ENCODE results near the gene OR51M1. TPM values are rescaled to one million over a fixed set of nuclear protein-coding genes. Genes with fewer than 3 reads are reported as not detected.
"Not testable (repeated sequence)": the region's sequence is repeated elsewhere in the genome, so short reads cannot be mapped to it uniquely, and the experiment has no call there.

The OR51M1 gene
- total RNA-seq, 1 donor from 2014 or later, result not detected

- H3K27me3 Mint-ChIP-seq (ENCODE audit: unreplicated experiment), result peaks cover 34% of the 10 kb centered on the region
- H3K4me1 Mint-ChIP-seq (ENCODE audit: unreplicated experiment), result no peaks in the 10 kb centered on the region
- no peaks in the 10 kb centered on the region for H3K9me3 Mint-ChIP-seq (ENCODE audit: unreplicated experiment)
- TF ChIP-seq, protein P1, sequence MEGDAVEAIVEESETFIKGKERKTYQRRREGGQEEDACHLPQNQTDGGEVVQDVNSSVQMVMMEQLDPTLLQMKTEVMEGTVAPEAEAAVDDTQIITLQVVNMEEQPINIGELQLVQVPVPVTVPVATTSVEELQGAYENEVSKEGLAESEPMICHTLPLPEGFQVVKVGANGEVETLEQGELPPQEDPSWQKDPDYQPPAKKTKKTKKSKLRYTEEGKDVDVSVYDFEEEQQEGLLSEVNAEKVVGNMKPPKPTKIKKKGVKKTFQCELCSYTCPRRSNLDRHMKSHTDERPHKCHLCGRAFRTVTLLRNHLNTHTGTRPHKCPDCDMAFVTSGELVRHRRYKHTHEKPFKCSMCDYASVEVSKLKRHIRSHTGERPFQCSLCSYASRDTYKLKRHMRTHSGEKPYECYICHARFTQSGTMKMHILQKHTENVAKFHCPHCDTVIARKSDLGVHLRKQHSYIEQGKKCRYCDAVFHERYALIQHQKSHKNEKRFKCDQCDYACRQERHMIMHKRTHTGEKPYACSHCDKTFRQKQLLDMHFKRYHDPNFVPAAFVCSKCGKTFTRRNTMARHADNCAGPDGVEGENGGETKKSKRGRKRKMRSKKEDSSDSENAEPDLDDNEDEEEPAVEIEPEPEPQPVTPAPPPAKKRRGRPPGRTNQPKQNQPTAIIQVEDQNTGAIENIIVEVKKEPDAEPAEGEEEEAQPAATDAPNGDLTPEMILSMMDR (IDR thresholded peaks at IDR 0.05), result no peak
- H3K27ac Mint-ChIP-seq (ENCODE audit: unreplicated experiment), result no peak within 1 kb of the TSS
- no peaks in the 10 kb centered on the region for H3K36me3 Mint-ChIP-seq (ENCODE audit: unreplicated experiment)
- H3K4me3 Mint-ChIP-seq (ENCODE audit: unreplicated experiment), result no peak within 1 kb of the TSS
- DNase-seq (ENCODE audit: extremely low spot score, unreplicated experiment), result no peak
Observed at GRCh38 chr11:5343474-5344335, 39.9 kb upstream of the OR51M1 start, which contains the start of gene OR51B5. Gene OR51B5 (minus strand): TSS chr11:5343524. CDS start chr11:5343524, 0 bp downstream.

- Mint-ChIP-seq H3K27me3 (ENCODE audit: unreplicated experiment) (peaks cover 39% of the 10 kb centered on the region), H3K27ac (ENCODE audit: unreplicated experiment) (no peak overlapping the region), H3K4me1 (ENCODE audit: unreplicated experiment) (no peaks in the 10 kb centered on the region), H3K9me3 (ENCODE audit: unreplicated experiment) (no peaks in the 10 kb centered on the region), H3K4me3 (ENCODE audit: unreplicated experiment) (no peak overlapping the region), H3K36me3 (ENCODE audit: unreplicated experiment) (no peaks in the 10 kb centered on the region)
- TF ChIP-seq, protein P1 (IDR thresholded peaks at IDR 0.05), result no peak
- DNase-seq (ENCODE audit: extremely low spot score, unreplicated experiment), result no peak
Observed at GRCh38 chr11:5345831-5346230, 37.8 kb upstream of the OR51M1 start.

- no peak for DNase-seq (ENCODE audit: extremely low spot score, unreplicated experiment)
- Mint-ChIP-seq H3K36me3 (ENCODE audit: unreplicated experiment) (no peaks in the 10 kb centered on the region), H3K4me3 (ENCODE audit: unreplicated experiment) (no peak overlapping the region), H3K27me3 (ENCODE audit: unreplicated experiment) (peaks cover 29% of the 10 kb centered on the region), H3K4me1 (ENCODE audit: unreplicated experiment) (no peaks in the 10 kb centered on the region), H3K27ac (ENCODE audit: unreplicated experiment) (no peak overlapping the region), H3K9me3 (ENCODE audit: unreplicated experiment) (no peaks in the 10 kb centered on the region)
- TF ChIP-seq, protein P1 (IDR thresholded peaks at IDR 0.05), result no peak
Observed at GRCh38 chr11:5348551-5349194, 34.9 kb upstream of the OR51M1 start.

- no peaks in the 10 kb centered on the region for H3K9me3 Mint-ChIP-seq (ENCODE audit: unreplicated experiment)
- no peaks in the 10 kb centered on the region for H3K36me3 Mint-ChIP-seq (ENCODE audit: unreplicated experiment)
- TF ChIP-seq, protein P1 (IDR thresholded peaks at IDR 0.05), result no peak
- H3K27me3 Mint-ChIP-seq (ENCODE audit: unreplicated experiment), result peaks cover 29% of the 10 kb centered on the region
- no peak for DNase-seq (ENCODE audit: extremely low spot score, unreplicated experiment)
- no peak overlapping the region for H3K27ac Mint-ChIP-seq (ENCODE audit: unreplicated experiment)
- no peak overlapping the region for H3K4me3 Mint-ChIP-seq (ENCODE audit: unreplicated experiment)
- H3K4me1 Mint-ChIP-seq (ENCODE audit: unreplicated experiment), result no peaks in the 10 kb centered on the region
Observed at GRCh38 chr11:5349550-5349949, 34.1 kb upstream of the OR51M1 start.

- Mint-ChIP-seq H3K4me1 (ENCODE audit: unreplicated experiment) (no peaks in the 10 kb centered on the region), H3K27ac (ENCODE audit: unreplicated experiment) (no peak within 1 kb of the TSS), H3K9me3 (ENCODE audit: unreplicated experiment) (no peaks in the 10 kb centered on the region), H3K4me3 (ENCODE audit: unreplicated experiment) (no peak within 1 kb of the TSS), H3K36me3 (ENCODE audit: unreplicated experiment) (no peaks in the 10 kb centered on the region), H3K27me3 (ENCODE audit: unreplicated experiment) (peaks cover 26% of the 10 kb centered on the region)
- TF ChIP-seq, protein P1 (IDR thresholded peaks at IDR 0.05), result no peak
- DNase-seq (ENCODE audit: extremely low spot score, unreplicated experiment), result no peak
Observed at GRCh38 chr11:5351208-5351607, 32.4 kb upstream of the OR51M1 start, which contains the start of gene OR51B6. Gene OR51B6 (plus strand): TSS chr11:5351508. CDS start chr11:5351508, 0 bp downstream.

GRCh38 chr11:5356031-5356430 lies 27.6 kb upstream of the OR51M1 start:
- H3K4me1 Mint-ChIP-seq (ENCODE audit: unreplicated experiment); DNase-seq (ENCODE audit: extremely low spot score, unreplicated experiment); H3K4me3 Mint-ChIP-seq (ENCODE audit: unreplicated experiment); H3K27me3 Mint-ChIP-seq (ENCODE audit: unreplicated experiment); H3K27ac Mint-ChIP-seq (ENCODE audit: unreplicated experiment); H3K36me3 Mint-ChIP-seq (ENCODE audit: unreplicated experiment); H3K9me3 Mint-ChIP-seq (ENCODE audit: unreplicated experiment): not testable (repeated sequence)

Measured in osteocyte (in vitro differentiated cells).